Measurements from ENCODE around the gene TMPRSS4. TPM values are rescaled to one million over a fixed set of nuclear protein-coding genes. Genes with fewer than 3 reads are reported as not detected.

The TMPRSS4 gene
- total RNA-seq, 1 experiment from 2014 or later, result not detected

DNA sequence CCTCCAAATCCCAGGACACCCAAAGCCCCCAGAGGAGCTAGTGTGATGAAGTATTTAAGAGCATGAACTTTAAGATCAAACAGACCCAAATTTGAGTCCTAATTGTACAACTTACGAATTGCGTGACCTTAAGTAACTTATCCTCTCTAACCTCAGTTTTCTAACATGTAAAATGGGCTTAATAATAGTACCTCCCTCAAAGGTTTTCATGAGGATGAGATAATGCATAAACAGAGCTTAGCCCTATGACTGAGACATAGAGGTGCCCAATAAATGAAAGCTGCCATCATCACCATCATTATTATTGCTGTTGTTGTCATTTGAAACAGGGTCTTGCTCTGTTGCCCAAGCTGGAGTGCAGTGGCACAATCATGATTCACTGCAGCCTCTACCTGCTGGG is 90.4 kb downstream of the TMPRSS4 start:
- Mint-ChIP-seq H3K9me3 (no peaks in the 10 kb centered on the region), H3K27ac (no peak overlapping the region), H3K4me1 (peaks cover 23 to 42% of the 10 kb centered on the region in 2 experiments), H3K36me3 (ENCODE audit: insufficient read depth in 1 of 3, low read depth in 3 of 3) (no peaks in the 10 kb centered on the region), H3K4me3 (no peak overlapping the region), H3K27me3 (ENCODE audit: low read depth) (peaks cover 91% of the 10 kb centered on the region)
- Histone ChIP-seq H4K20me1 (ENCODE audit: control insufficient read depth, insufficient read depth, insufficient read length) (no peaks in the 10 kb centered on the region), H3K79me1 (ENCODE audit: insufficient read depth, low read depth, low read length, poor library complexity, severe bottlenecking) (no peaks in the 10 kb centered on the region), H3K27ac (ENCODE audit: insufficient read length, low read depth, low read length) (no peak overlapping the region), H3K9ac (ENCODE audit: extremely low read depth, insufficient read length, low read length) (no peak overlapping the region), H2BK120ac (ENCODE audit: low read depth, low read length, poor library complexity, severe bottlenecking) (no peak overlapping the region), H2AK5ac (ENCODE audit: insufficient read length, low read length) (no peak overlapping the region), H2AFZ (ENCODE audit: low read length) (no peak overlapping the region), H3K56ac (ENCODE audit: insufficient read length, low read depth, low read length) (no peak overlapping the region), H3K18ac (ENCODE audit: insufficient read length, low read depth, low read length) (no peak overlapping the region), H2BK15ac (ENCODE audit: low read depth, low read length) (no peak overlapping the region), H3K27me3 (ENCODE audit: insufficient read depth, low read length) (peaks cover 18% of the 10 kb centered on the region; the same call in 1 of the 2 replicates), H3K14ac (ENCODE audit: insufficient read depth, low read length) (no peak overlapping the region), H3K4me2 (ENCODE audit: insufficient read depth, insufficient read length, low read length) (no peak overlapping the region), H3K4me1 (ENCODE audit: insufficient read depth, low read length) (0 out of 2 replicates have a peak, but pooled peaks cover 3% of the 10 kb centered on the region), H2BK20ac (ENCODE audit: low read depth, low read length, poor library complexity, severe bottlenecking) (no peak overlapping the region), H3K23ac (ENCODE audit: insufficient read length, low read depth, low read length) (no peak overlapping the region), H3K23me2 (ENCODE audit: insufficient read length, low read depth, low read length, poor library complexity, severe bottlenecking) (peaks cover 2% of the 10 kb centered on the region), H3K79me2 (ENCODE audit: insufficient read depth, low read length) (no peaks in the 10 kb centered on the region), H3K9me3 (ENCODE audit: control insufficient read depth, low read depth, low read length) (no peaks in the 10 kb centered on the region), H3K4ac (ENCODE audit: low read depth, low read length) (no peak overlapping the region), H2BK12ac (ENCODE audit: insufficient read length, low read depth, low read length) (no peak overlapping the region), H3T11ph (ENCODE audit: low read length) (no peak overlapping the region), H4K91ac (ENCODE audit: insufficient read length, low read depth, low read length) (no peak overlapping the region), H4K8ac (replicated peaks; ENCODE audit: insufficient read length, low read depth, low read length) (no peak overlapping the region), H4K5ac (ENCODE audit: insufficient read length, low read depth, low read length) (no peak overlapping the region), H2BK5ac (ENCODE audit: insufficient read length, low read length) (no peak overlapping the region)
- WGBS (ENCODE audit: extremely low coverage, insufficient read length, low lambda C conversion rate), result no CpG with 5 or more reads among the region's 2 CpGs
- DNase-seq, result no peak
- TF ChIP-seq, protein P1, sequence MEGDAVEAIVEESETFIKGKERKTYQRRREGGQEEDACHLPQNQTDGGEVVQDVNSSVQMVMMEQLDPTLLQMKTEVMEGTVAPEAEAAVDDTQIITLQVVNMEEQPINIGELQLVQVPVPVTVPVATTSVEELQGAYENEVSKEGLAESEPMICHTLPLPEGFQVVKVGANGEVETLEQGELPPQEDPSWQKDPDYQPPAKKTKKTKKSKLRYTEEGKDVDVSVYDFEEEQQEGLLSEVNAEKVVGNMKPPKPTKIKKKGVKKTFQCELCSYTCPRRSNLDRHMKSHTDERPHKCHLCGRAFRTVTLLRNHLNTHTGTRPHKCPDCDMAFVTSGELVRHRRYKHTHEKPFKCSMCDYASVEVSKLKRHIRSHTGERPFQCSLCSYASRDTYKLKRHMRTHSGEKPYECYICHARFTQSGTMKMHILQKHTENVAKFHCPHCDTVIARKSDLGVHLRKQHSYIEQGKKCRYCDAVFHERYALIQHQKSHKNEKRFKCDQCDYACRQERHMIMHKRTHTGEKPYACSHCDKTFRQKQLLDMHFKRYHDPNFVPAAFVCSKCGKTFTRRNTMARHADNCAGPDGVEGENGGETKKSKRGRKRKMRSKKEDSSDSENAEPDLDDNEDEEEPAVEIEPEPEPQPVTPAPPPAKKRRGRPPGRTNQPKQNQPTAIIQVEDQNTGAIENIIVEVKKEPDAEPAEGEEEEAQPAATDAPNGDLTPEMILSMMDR (conservative IDR thresholded peaks at IDR 0.05), result no peak
